HCEC 1CT (cell line): Measurements from ENCODE around the gene CAMTA1.

ENCODE experiments used
- DNase-seq: peaks from one replicate; pipeline ENCODE4 v3.0.0-alpha.2; 2017

CAMTA1 gene

DNA sequence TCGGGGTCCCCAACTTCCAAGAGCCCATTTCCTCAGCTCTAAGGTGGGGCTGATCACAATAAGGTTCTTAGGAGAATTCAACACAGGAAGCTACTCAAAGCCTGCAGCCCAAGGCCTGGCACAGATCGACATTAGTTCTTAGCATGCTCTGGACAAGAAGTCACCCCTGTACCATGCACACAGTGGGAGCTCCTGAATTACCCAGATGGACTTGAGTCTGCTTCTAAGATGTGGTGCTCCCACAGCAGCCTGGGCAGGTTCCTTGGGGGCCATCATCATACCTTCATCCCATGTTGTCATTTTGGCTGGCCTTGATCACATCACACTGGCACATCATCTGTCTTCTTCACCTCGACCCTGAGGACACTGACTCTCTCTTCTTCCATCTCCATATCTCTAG is 832.6 kb downstream of the CAMTA1 start:
- DNase-seq: no peak

DNA sequence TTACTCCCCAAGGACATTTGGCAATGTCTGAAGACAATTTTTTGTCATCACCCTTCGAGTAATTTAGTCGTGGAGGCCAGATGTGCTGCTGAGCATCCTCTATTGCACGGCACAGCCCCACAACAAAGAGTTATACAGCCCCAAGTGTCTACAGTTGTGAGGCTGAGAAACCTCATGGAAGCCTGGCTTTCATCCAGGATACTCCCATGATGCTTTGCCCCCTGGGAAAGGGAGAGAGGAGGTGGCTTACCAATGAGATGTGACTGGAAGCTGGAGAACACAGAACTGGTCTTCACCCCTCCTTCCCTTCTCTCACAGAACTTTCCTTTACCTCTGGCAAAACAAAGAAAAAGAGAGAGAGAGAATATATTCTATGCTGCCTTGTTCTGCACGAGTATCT is 834.9 kb downstream of the CAMTA1 start:
- DNase-seq: no peak

DNA sequence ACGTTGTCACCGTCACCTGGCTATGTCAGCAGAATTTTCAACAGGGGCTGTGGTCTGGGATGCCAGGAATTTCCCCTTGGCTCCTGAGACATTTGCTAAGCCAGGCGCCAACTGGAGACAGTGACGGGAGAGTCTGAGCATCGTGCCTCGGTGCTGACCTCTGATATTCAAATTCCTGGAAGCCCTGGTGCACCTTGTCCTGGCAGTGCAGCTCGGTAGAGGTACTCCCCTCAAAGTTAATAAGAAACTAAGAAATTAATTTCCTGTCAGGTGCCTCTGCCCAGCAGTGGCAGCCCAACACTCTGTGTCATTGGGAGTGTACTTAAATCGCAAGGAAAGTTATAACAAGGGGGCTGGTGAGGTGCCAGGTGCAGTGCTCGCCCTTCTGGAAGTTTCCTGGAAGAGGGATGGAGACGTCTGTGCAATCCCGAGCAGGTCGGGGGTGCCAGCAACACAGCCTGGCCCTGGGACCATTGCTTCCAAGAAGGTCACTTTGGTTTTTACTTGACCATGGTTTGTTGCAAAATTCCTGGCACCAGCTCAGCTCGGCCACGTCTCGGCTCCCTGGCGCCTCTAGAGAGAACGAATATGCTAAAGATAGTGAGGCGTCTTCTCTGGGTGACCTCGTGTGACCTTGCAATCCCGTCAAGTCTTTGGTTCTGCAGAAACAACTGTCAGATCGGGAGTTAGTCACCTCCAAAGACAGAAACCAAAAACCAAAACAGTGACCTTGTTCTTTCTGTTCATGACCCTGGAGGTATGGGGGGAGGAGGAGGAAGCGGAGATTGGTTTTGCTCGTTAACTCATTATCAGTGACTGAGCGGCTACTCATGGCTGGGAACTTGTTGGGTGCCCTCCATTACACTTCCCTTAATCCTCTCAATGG is 836.3 kb downstream of the CAMTA1 start:
- DNase-seq: no peak

DNA sequence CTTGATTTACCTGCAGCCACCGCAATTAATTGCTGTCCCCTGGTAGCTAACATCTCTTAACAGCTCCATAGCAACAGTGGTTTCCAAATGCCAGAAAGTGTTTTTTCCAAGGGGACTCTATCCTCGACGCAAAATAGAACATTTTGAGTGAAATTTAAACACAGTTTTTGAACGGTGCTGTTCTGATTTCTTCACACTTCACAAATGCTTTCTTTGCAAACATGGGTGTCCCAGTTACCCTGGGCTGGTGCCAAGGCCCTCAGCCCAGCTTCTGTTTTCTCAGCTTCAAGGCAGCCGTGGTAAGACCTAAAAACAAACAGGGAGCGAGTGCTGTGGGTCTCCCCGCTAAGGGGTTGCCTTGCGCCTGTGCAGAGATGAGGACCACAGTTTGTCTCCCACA is 838.6 kb downstream of the CAMTA1 start:
- DNase-seq: no peak

DNA sequence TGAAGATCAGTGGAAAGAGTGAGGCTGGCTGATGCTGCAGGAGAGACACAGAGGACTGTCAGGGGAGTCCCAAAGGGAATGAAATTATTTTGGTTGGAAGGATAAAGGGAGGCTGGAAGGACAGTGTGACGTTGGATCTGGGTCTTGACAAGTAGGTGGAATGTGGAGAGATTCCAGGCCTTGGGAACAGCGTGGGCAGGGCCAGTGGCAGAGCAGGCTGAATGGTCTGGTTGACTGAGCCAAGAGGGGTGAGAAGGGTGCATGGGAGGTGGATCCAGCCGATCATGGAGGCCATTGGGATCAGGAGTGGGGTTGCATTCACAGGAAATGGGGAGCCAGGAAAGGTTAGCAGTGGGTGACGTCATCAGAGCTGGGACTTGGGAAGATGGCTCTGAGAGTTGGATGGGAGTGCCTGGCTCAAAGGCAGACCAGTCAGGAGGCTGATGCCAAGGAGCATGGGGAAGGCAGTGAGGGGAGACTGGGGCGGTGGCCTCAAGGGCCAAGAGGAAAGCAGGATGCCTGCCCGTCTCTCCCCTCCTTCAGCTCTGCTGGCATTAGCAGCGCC is 839.6 kb downstream of the CAMTA1 start:
- no peak for DNase-seq

DNA sequence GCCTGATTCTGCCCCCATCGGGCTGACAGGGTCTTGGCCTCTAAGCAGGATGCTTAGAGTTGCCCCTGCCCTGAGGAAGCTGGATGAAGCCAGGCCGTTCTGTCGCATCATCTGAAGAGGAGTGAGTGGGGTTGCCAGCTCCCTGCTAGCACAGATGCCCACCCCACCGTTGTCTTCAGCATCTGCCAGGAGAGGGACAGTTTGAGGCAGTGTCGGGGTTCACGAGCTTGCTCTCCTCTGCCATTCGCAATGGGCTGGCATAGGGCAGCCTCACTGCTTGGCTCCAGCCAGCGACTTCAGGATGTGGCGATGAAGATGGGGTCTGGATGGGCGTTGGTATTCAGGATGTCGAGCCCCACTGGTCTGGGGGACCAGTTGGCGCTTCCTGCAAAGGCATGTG is 840.1 kb downstream of the CAMTA1 start:
- no peak for DNase-seq

DNA sequence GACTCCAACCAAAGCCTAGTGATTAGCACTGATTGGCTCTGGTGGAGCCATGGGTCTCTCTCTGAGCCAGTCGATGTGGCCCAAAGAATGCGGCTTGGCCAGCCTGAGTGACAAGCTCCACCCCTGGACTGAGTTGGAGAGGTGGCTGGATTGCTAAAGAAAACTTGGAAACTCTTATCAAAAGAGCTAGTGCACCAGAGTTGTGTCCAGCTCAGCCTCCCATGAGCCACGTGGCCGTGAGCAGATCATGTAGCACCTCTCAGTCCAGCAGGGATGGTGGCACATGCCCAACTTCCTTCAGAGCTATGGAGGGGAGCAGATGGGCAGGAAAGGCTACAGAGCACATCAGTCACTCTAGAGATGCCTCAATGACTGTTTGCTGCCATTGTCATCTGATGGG is 843.0 kb downstream of the CAMTA1 start:
- no peak for DNase-seq

DNA sequence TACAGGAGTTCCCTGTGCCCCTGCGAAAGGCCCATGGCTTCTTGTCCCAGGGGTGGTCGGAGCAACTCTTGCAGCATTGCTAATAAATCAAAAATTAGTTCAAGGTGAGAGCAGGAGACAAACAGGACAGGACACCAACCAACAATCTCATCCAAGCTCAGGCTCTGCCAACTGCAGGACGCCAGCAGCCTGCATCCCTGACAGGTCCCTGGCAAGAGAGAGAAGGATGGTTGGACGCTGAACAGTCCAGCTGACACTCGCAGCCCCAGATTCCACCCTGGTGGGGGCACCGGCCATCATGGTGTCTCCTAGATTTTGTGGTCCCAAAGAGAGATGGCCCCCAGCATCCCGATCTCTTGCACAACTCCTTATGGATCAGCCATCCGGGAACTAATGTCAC is 843.8 kb downstream of the CAMTA1 start:
- no peak for DNase-seq

DNA sequence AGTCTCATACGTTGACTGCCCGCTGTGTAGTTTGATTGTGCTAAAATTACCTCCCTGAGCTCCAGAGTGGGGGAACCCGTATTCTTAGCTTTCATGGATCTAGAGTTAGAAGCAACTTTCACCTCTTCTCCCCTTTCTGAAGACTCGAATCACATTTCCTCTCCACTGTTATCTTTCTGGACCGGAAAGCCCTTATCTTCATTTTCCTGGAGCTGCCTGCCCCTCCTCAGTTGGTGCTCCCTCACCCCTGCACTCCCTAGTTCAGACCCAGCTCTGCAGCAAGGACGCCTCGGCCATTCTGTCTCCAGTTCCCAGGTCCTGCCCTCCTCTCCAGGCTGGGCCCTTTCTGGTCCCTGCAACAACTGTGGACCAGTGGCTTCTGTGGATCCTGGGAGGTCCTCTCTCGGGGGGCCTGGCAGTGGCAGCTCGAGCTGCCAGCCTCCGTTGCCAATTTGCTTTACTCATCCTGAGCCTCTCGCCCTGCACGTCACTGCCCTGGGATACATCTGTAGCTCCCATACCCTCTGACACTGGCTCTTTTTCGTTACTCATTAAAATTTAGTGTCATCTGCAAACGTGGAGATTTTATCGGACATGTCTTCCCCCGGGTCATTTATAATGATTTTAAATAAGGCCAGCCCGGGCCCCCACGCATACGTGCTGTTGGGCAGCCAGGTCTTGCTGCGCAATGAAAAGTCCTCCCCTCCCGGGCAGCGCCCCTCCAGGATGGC is 844.4 kb downstream of the CAMTA1 start:
- DNase-seq: no peak

DNA sequence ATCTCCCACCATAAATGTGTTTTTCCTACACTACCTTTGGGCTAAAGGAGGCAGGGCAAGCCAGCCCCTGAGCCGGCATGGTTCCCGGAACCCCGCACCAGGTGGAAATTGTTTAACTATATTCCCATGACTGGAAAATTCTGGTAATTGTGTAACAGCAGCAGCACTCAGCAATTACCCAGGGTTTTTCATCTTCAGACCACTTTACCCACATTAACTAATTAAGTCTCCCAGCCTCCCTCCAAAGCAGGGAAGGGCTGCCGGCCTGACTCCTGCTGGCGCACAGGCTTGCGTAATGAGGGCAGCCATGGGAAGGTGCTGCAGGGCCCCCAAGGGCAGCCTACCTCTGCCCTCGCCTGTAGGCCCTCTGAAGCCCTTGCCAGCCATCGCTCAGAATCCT is 845.1 kb downstream of the CAMTA1 start:
- no peak for DNase-seq

DNA sequence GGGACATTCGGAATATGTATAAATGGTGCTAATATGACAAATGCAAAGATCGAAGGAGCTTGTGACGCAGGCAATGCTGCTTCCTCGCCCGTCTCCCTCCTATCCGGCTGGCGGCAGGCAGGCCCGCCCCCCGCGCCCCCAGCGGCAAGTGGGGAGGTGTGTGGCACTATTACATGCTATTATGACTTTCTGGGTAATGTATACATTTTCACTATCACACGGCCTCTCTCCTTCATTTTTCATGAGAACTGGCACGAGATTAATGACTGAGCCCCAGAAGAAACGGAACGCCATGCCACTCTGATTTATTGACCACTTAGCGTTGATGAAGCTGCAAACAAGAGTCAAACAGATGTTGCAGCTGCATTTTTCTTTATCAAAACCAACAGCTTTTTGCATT is 846.9 kb downstream of the CAMTA1 start:
- no peak for DNase-seq

DNA sequence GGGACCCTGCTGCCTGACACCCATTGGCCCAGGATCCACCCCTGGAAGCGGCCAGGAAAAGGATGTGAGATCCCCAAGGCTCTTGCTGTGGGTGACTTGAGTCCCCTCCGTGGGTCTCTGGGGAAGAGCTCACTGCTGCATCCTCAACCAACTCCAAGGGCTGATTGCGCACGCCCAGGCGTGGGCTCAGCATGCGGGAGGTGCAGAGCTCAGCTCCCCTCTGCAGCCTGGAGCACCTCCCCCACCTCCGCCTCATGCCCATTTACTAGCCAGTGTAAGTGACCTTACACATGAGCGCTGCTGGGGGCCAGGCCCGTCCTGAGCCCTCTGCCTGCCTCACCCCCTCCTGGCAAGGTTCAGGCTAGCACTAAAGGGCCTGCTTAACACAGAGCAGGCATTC is 847.4 kb downstream of the CAMTA1 start:
- no peak for DNase-seq

DNA sequence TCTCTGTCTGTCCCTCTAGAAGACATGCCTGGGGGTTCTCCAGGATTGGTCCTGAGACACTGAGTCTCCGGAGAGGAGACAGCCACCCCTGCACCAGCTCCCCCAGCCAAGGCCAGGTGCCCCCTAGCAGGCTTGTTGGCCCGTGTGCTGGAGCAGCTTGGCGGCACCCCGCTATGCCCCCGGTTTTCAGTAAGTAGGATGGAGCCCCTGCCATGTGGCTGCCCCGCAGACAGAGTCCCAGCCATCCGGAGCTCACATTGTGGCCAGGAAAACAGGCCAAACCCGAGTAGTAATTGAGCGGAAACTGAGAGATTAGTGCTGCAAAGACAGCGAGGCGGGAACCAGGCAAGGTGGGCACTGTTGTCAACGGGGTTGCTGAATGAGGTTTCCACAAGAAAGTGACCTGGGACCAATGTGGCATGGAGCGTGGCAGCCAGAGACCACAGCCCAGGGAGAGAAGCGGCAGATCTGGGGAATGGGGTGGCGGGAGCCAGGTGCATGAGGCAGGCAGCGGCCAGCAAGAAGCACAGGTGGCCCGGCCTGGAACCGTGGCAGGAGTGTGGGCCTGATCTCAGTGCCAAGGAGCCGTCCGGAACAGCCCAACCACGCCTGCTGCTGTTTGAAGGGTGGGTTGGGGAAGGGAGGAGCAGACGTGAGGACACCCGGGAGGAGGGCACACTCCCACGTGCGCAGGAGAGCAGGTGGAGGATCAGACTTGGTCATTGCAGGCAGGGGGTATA is 848.4 kb downstream of the CAMTA1 start:
- DNase-seq: no peak

DNA sequence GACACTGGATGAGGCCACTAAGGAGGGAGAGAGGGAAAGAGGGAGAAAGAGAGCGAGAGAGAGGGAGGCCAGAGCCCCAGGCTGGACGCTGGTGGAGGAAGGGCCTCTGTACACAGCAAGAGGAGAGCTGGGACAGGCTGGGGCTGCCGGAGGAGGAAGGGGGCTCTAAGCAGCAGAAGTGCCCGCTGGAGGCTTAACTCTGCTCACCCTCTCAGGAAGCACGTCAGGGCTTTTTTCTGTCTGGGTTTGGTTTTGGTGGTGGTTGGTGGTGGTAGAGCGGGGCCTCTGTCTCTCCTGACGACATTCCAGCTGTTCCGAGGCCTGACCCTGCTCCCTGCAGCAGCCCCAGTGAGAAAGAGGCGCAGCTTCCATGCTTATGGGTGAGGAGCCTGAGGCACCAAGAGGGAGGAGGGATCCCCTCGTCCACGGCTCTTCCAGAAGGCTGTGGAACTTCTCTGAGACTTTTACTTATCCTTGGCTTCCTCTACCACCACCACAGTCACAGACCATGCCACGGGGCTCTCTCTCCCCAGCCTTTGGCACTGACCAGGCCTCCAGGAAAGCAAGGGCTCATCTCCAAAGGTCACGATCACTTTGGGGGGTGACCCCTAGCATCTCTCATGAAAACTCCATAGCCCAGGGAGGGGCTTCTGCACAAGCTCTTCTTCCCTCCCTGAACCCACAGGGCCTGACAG is 849.4 kb downstream of the CAMTA1 start:
- DNase-seq: no peak

DNA sequence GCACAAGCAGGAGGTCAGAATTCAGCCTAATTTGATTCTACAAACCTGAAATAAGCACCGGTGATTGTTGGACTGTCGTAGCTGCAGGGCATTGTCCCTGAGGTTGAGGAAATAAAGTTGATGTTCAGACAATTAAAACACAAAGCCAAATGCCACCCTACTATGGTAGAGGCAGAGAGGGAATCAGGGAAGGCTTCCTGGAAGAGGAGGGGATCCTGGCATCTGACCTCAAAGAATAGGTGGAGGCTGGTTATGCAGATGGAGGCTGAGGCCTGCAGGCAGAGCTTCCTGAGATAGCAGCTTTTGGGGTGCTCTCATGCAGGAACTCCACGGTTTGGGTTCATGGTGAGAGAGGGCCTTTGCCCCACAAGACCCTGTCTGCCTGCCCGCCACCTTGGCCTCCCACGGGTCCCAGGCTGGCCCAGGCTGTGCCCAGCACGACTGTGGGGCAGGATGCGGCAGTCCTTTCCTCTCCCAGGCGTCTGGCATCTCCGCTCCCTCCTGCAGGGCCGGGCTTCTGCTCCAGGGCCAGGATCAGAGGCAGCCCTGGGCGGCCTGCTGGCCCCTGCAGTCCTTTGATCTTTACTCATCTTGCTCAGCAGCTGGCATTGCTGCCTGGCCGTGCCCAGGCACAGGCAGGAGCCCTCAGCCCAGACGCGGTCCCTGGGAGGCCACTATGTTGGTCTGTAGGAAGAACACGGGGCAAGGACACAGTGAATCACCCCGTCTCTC is 851.7 kb downstream of the CAMTA1 start:
- DNase-seq: no peak

DNA sequence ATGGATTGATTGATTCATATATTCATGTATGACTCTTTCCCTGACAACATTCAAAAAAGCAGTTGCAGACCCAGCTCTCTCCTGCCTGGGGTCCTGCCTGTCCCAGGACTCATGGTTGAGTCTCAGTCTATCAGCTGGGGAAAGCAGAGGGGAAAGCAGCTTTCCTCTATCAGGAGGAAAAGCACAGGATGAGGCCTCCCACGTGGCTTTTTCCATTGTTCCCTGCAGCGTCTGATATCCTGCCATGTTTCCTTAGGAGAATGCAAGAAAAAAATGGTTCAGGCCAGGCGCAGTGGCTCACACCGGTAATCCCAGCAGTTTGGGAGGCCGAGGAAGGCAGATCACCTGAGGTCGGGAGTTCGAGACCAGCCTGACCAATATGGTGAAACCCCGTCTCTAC is 852.8 kb downstream of the CAMTA1 start:
- no peak for DNase-seq

DNA sequence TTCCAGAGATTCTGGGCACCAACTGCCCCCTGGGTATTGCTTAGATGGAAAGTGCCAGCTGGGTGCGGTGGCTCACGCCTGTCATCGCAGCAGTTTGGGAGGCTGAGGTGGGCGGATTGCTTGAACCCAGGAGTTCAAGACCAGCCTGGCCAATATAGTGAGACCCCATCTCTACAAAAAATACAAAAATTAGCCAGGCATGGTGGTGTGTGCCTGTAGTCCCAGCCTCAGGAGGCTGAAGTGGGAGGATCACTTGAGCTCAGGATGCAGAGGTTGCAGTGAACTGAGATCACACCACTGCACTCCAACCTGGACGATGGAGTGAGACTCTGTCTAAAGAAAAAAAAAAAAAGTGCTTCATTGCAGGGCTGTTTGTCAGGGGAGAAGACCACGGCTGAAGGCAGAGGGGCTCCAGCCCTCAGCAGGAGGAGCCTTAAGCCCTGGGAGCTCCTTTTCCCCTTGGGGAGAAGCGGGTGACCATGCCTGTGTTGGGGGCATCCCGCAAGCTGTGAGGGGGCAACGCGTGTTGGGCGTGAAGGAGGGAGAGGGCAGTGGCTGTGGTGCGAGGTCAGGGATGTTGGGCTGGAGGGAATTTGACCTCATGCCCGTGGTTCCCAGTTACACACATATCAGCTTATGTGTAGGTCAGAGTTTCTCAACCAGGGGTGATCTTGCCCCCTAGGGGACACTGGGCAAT is 854.3 kb downstream of the CAMTA1 start:
- no peak for DNase-seq

DNA sequence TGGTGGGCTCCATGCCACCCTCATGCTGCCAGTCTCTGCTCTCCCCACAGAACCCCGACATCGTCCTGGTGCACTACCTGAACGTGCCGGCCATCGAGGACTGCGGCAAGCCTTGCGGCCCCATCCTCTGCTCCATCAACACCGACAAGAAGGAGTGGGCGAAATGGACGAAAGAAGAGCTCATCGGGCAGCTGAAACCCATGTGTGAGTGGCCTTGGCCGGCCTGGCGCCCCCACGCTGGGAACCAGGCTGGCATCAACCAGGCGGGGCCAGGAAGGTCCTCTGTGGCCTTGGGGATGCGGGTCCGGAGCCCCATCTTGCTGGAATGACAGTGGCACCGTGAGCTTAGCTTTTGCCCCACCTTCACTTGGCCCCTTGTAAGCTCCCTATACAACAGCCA is 855.1 kb downstream of the CAMTA1 start:
- DNase-seq: no peak

DNA sequence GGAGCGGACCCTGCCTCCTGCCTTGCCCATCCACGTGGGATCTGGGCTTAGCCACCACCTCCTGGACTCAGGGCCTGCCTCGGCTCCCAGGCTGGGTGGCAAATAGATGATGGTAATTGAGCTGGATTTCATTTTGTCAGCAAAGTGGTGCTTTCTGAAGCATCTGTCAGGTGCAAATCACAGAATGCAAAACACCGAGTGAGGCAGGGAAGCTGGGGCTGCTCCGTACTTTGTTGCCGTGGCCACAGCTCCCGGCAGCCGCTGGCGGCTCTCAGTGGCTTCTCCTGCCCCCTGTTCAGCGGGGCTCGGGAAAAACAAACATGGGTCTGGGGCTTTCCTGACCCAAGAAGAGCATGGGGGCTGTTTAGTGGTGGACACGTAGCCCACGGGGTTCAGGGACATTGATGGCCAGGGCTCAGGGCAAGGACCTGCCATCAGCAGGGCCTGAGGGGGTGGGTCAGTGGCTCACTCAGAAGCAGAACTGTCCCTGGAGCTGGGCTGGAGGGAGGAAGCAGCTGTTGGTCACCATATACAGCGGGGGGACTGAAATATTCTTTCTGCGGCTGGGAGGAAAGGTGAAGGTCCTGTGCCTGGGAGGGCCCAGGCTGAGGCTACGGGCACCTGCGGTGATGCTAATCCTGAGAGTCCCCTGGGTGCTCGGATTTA is 855.8 kb downstream of the CAMTA1 start:
- no peak for DNase-seq

DNA sequence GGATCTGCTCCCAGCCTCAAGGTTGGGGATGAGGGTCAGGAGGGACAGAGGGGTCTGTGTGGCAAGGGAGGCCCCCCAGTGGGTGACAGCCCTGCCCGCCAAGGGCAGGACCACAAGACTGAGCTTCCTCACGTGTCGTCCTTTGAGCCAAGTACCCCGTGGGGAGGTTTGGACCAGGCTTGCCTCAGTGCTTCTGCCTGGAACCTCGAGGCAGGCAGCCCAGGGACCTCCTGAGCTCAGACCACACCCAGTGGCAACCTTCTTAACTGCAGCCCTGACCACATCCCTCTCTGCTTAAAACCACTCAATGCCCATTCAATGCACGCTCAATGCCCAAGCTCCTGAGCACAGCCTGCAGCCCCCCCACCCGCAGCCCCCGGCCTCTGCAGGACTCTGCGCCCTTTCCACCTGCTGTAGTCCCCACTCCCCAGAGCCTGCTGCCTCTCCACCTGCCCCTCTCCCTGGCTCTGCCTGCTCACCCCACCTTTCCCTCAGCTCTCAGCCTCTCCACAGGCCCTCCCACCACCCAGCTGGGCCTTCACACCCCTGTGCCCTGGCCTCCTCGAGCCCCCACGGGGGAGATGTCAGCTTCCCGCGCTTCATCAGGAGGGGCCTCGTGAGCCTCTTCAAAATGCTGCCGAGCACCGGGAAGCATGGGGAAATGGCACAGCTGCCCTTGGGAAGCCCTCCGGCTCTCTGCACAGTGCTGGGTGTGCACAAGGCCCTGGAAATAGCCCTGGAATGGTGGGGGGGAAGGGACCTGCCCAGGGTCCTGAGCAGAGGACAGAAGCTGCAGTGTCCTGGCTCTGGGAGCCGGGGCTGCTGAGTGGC is 856.5 kb downstream of the CAMTA1 start:
- no peak for DNase-seq
